OCI-M1 (cell line): ENCODE data around the gene CCDC13.

Source experiments
- DNase-seq: peaks from one replicate; lab custom pipeline; 2025; lab: John Stamatoyannopoulos, UW

The CCDC13 gene

DNA sequence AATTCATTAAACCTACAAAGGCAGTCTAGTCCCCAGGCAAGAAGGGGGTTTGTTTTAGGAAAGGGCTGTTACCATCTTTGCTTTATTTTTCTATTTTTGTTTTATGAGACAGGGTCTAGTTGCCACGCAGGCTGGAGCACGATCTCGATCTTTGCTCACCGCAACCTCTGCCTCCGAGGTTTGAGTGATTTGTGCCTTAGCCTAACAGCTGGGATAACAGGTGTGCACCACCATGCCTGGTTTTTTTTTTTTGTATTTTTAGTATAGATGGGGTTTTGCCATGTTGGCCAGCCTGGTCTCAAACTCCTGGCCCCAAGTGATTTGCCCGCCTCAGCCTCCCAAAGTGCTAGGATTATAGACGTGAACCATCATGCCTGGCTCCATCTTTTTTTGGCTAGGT lies 26.3 kb upstream of the CCDC13 start:
- no peak for DNase-seq

DNA sequence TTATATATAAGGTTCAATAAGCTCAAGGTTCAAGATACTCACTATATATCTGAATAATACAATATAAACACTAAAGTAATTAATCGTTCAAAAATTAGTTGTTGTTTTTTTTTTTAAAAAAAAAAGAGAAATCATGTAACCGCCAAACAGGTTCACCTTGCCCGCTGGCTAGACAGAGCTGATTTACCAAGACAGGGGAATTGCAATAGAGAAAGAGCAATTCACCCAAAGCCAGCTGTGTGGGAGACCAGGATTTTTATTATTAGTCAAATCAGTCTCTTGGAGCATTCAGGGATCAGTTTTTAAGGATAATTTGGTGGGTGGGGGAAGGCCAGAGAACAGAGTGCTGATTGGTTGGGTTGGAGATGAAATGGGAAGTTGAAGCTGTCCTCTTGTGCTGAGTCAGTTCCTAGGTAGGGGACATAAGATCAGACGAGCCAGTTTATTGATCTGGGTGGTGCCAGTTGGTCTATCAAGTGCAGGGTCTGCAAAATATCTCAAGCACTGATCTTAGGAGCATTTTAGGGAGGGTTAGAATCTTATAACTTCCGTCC lies 23.4 kb upstream of the CCDC13 start:
- no peak for DNase-seq

DNA sequence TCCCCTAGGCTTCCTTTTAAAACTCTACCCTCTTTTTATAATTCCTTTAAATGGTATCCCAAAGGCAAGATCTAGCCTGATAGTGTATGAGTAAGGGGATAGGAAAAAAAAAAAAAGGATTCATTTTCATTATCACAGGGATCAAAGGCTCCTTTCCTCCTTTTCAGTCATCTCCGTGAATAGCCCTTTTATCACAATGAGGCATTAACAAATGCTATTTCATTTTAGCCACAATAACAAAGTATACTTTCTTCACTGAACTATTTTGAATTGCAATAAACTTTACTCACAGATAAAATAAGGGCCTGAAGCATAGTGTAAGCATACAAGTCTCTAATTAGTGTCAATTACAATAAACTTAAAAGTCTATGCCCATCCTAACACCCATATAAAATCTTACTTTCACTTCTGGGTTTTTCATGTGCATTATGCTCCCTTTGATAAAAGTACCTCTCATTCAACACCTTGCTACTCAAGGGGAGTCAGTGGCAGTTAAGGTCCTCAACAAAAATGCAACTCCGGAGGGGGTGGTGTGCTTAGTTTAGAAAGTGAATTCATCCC lies 22.6 kb upstream of the CCDC13 start:
- DNase-seq: no peak

DNA sequence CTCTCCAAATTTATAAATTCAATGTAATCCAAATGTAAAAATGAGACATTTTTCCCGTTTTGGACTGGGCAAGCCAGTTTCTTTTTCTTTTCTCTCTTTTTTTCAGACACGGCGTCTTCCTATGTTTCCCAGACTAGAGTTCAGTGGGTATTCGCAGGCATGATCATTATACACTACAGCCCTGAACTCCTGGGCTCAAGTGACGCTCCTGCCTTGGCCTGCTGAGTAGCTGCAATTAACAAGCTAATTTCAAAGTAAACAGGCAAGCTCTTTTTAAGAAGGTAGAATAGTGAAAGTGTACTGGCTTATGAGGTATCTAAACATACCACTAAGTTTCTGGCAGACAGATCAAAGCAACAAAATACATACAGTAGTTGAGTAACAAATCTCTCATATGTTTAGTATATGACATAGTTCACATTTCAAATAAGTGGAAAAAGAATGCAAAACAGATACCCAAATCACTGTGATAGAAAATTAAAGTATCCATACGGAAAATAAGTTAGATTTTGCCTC lies 17.7 kb upstream of the CCDC13 start:
- DNase-seq: no peak

DNA sequence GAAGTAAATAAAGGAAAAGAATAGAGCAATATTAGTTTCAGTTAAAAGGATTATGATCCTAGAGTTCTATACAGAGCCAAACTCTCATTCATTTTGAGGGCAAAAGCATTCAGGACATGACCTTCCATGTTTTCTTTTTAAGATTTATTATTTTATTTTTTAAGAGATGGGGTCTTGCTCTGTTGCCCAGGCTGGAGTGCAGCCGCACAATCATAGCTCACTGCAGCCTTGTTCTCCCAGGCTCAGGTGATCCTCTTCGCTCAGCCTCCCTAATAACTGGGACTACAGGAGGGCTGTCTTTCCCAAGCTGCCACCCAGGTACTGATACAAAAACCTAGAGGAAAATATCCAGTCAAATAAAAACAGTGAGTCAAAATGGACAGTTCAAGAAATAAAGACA lies 13.6 kb upstream of the CCDC13 start:
- no peak for DNase-seq

DNA sequence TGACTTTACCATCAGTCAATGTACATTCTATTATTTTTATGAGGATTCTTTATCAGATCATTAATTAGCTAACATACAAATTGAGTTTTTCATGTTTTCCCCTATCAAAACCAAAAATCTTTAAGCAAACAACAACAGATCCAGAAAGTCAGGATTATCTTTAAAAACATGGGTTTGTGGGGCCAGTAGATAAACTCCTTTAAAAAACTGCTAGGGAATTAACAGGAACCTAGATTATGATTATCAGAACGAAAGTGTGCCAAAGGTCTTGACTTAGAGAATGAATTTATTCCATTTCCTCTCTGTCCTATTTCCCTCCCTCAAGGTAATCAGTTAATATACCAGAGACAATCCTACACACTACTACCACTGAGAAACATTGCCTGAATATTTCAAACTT lies 13.2 kb upstream of the CCDC13 start:
- peak; percentile 47 for DNase-seq

DNA sequence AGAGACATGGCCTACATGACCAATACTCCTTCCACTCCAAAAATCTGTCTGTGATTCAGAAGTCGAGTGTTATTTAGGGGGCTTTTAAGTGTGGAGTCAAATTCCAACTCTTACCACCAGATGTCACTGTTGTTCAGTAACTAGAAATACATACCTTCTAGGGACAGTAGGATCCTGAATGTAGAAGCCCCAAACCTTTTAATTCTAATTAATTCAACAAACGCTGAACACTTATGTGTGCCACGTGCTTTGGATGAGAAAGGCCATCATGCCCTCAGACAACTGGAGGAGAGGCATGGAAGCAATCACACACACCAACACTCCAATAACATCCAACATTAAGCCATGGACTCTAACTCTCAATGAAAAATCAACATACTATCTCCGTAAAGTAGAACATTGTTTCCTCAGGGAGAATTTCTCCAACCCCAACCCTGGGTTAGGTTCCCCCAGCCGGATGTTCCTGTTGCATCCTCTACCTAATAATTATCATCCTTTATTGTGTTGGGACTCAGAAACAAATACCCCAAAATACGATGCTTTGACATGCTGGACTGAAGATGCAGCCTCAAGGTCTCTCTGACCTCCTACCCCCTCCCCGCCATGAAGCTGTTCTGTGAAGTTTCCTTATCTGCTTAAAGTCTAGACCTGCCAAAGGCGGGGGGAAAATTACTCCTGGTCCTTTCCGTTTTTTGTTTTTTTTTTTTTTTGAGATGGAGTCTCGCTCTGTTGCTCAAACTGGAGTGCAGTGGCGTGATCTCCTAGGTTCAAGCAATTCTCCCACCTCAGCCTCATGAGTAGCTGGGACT lies 8.0 kb upstream of the CCDC13 start:
- DNase-seq: peak; percentile 84

DNA sequence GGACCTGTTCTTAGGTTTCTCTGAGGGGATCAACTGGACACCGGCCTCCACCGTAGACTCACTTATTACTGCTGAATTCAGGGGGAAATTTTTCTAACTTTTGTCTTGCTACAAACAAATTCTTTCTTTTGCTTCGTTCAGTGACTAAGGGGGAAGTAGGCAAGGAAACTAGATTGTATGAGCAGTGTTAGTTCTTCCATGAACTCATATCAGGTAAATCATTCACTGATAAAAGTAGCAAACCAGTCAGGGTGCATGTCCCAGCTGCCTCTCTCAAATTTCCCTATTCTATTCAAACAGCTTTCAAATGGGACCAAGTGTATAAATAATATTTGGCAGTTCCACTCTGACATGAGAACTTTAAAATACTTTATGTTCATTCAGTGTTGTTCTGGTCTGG lies 7.3 kb upstream of the CCDC13 start:
- no peak for DNase-seq

DNA sequence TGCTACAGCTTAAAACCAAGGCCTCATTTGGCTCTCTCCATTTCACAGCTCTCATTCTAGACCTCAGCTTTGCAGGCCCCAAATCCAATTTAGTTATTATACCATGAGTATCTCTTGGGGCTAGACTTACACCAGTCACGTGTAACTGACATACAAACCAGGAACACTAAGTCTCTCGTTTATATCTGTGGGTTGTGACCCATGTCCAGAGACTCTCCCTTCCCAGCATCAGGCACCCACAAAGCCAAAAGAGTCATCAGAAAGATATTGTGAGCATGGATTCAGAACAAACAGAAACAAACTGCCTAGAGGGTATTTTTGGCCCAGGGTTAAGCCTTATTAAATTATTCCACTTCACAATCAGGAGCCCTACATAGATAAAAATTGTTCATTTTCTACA lies 5.6 kb upstream of the CCDC13 start:
- no peak for DNase-seq

DNA sequence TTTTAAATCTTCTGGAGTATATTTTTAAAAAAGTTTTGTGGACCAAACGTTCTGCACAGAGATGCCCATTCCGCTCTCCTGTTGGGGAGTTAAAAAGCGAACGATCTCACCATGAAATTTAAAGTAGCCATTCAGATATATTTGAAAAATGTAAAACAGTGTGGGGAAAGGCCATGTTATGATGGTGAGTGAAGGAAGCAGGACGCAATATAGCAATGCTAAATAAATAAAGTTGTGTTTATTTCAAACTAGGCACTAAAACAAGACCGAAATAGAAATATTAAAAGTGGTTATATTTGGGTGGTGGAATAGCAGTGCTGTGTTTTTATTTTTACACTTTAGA lies 327 bp upstream of the CCDC13 start:
- no peak for DNase-seq

DNA sequence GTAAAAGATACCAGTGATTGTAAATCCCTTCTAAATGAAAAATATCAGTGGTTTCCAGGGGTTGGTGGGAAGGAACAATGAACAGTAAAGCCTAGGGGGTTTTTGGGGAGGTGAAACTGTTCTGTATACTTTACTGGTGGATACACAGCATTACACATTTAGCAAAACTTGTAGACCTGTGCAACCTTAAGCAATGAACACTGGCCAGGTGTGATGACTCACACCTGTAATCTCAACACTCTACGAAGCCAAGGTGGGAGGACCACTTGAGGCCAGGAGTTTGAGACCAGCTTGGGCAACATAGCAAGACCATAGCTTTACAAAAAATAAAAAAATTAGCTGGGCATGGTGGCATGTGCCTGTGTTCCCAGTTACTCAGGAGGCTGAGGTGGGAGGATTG lies 1.8 kb downstream of the CCDC13 start:
- DNase-seq: no peak

DNA sequence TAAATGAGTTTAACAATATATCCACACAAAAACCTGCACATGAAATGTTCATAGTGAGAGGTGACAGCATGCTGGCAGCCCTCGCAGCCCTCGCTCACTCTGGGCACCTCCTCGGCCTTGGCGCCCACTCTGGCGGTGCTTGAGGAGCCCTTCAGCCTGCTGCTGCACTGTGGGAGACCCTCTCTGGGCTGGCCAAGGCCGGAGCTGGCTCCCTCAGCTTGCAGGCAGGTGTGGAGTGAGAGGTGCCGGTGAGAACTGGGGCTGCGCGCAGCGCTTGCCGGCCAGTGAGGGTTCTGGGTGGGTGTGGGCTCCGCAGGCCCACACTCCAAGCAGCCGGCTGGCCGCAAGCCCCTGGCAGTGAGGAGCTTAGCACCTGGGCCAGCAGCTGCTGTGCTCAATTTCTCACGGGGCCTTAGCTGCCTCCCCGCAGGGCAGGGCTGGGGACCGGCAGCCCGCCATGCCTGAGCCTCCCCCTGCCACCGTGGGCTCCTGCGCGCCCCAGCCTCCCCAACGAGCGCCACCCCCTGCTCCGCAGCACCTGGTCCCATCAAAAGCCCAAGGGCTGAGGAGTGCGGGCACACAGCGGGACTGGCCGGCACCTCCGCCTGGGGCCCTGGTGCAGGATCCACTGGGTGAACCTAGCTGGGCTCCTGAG lies 3.4 kb downstream of the CCDC13 start:
- no peak for DNase-seq

DNA sequence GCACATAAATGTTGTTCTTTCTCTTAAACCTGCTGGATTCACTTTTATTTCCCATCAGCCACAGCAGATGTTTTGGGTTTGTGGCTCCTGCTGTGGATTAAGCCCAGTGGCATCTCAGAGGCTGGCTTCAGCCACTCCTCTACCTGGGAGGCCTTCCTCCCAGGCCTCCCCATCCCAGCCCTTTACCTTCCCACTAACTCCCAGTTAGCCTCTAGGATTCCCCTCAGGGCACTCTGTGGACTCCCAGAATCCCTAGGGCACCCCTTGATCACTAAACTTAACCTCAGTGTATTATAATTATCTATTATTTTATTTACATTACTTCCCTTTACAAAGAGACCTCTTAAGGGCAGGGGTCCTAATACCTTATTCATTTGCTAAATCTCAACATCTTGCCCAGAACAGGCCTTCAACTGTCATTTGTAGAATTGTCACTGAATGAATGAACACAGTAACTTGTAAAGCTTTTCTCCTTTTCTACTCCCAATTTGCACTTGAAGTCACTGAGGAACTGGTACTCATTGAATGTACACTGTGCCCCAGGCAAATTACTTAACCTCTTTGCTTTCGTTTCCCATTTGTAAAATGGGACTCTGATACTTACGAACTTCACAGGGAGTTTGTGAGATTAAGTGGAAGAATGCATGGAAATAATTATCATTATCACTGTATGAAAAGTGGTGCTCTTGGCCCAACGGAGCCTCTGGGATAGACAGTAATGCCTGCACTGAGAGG lies 8.3 kb downstream of the CCDC13 start:
- DNase-seq: no peak

DNA sequence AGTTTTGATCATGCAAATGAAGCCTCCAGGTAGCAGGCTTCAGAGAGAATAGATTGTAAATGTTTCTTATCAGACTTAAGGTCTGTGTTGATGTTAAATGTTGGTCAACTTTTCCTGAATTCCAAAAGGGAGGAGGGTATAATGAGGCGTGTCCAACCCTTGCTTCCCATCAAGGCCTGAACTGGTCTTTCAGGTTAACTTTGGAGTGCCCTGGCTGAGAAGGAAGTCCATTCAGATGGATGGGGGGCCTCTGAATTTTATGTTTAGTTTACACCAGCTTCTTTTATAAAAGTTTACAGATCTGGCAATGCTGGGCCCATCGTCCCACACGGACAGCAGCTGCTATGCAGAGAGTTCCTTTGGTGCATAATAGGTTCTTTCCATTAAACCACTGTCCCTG lies 8.9 kb downstream of the CCDC13 start:
- DNase-seq: no peak

DNA sequence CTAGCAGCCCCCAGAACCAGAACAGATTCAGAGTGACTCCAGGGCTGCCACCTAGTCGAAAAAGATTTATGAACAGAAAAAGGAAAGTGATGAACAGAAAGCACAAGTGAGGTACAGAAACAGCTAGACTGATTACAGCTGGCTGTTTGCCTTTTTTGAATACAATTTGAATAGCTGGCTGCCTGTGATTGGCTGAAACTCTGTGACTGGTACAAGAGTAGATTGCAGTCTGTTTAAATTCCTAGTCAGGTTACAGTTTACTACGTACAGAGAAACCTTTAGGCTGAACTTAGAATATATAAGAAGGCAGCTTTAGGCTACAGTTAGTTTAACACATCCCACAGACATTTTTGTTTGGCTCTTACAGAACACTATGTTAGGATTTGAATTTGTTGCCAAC lies 10.0 kb downstream of the CCDC13 start:
- DNase-seq: no peak

DNA sequence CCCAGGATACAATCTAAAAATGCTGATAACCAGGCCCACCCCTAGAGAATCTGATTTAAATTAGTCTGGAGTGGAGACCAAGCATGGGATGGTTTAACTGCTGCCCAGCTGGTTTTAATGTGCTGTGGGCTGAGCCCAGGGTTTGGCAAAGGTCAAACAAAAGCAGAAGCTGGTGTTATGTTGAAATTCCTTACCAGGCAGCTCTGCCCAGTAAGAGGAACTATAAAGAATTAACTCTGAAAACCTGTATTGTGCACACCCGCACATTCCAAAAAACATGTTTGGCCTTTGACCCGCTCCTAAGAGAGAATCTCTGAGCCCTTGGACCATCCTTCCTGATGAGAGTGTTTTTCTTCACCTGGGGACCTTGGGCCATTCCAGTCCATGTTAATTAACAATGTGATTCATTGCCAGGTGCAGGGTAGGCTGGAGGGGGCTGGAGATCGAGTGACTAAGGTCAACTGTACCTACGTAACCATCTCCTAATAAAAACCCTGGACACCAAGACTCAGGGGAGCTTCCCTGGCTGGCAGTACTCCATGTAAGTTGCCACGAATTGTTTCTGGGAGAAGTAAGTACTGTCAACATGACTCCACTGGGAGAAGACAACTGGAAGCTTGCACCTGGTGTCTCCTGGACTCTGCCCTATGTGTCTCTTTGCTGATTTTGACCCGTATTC lies 10.9 kb downstream of the CCDC13 start:
- DNase-seq: peak; percentile 27

DNA sequence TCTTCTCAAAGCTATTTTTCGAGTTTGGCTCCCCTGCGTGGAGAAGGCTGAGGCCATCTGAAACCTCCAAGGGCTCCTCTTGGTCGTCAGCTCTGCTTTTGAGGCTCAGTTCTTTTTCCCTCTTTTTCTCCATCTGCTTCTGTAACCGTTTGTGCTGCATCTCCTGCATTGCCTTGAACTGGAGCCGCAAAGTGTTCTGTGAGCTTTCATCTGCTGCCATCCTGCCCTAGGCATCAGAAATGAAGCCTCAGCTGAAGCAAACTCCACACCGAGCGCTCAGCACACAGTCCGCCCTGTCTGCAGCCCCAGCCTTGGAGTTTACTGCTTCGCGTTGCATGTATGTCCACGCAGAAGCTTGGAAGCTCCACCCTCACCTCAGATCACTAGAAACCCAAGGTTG lies 14.9 kb downstream of the CCDC13 start:
- DNase-seq: no peak

DNA sequence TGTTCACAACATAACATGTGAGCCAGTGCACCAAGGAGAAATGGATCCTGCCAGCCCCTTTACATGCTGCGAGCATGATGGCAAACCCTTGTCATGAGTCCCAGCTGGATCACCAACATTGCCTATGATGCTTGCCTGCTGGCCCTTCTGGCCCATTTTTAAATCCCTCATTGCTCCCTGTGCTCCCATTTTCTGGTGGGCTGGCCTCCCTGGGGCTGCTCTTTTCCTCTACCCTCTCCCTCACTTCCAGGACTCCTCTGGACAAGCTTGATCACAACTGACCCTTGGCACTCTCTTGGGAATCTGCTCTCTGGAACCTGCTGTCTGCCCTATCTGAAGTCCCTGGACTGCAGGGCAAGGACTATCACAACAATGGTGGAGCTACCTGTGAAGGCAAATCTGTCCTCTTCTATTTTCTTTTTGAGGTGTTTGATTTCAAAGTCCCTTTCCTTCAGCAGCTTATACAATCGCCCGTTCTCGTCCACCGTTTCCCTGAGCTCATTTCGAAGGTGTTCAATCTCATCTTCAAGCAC lies 16.3 kb downstream of the CCDC13 start:
- DNase-seq: no peak

DNA sequence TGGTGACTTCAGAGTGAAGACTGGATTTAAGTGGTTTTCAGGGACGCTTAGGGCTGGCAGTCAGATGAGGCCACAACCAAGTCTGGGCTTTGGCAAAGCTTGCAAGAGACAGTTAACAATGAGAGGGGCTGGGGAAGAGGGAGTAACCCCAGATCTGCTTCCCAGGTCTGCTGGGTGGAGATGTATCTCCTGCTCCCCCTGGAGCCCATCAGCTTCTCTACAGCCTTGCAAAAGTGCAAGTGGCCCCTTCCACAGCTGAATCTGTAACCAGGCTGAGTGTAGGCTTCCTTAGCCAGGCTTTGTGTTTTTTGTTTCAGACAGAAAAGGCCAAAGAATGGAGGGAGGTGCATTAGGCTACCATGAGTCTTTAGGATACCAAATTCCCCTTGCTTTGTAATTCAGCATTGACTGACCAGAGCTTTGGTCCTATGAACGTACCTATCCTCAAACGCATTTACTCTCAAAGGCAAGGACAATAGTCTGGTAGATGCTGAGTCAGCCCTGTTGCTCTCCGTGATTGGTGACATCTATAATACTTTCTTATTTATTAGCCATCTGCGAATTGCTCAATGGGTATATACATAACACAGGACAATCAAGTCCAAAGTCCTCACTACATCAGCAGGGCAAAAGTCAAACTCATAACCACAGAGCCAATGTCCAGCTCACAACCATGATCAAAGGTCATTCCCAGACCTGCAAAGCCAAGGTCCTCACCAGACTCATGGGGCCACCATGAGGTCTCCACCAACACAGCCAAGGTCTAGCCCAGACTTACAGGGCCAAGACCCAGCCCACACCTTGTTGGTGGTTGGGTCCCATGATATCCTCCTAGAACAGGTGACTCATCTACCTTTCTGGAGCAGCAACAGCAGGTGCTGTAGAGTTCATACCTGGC lies 17.1 kb downstream of the CCDC13 start:
- DNase-seq: peak; percentile 41

DNA sequence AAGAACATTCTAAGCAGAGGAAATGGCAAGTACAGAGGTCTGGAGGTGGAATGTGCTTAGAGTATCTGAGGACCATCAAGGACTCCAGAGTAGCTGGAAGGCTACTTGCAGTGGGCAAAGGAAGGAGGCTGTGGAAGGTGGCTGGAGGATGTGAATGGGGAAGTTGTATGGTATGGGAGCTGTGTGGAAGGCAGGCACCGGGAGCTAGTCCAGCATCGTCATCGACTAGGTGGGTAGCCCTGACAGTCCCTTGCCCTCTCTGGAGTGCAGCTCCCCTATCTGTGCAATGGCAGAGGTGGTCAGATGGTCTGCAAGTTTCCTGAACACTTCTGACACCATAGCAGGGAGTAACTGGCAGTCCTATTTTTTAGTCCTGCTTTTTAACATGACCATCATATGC lies 19.3 kb downstream of the CCDC13 start:
- no peak for DNase-seq

DNA sequence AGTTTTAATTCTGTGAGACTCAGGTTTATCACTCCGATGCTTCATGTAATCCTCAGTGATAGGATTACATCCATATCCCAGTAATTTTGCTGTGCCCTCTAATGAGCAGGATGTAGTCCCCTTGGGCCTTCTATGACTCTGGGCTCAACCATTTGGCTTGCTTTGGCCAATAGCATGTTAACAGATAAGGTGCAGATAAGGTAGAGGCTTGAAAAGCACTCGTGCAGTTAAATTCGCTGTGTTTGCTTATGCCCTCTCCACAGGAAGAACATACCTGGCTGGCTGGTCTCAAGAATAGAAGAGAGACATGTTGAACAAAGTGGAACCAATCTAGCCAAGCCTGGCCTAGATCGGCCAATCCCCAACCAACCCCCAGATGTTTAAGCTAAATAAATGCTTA lies 20.1 kb downstream of the CCDC13 start:
- no peak for DNase-seq
